HG03064 (cell line): ENCODE measurements around the gene ARVCF.

Experiments used
- ATAC-seq: cut with Tn5 transposase; IDR thresholded peaks from one replicate; pipeline ENCODE4 v1.9.1; 2021; ENCODE audit warnings: low read depth; ENCODE audit not compliant: unreplicated experiment

Gene ARVCF

DNA sequence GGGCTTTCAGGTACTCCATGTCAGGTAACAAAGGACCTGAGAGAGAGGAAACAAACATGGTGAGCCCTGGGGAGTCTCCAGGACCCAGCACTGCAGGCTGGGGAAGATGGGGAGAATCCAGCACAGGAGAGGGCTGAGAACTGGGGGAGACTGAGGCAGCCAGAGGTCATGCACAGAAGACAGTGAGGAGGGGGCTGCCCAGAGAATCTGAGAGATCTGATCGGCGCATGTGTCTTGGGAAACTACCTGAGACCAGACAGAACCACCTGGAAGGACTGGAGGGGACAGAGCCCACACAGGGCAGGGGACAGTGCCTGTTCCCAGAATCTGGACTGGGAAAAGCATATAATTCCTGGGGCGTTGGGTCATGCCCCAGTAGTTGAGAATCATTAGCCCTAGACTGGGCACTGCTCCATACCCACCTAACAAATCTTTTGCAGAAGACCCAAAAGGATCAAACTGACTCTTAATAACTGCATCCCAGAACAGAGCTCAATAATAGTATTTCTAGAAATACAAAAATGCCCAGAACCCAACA is 95.0 kb downstream of the ARVCF start:
- no peak for ATAC-seq
